GM23338 (cell line): Measurements from ENCODE around the gene ZCCHC18. TPM values are rescaled to one million over a fixed set of nuclear protein-coding genes. Genes with fewer than 3 reads are reported as not detected.

Source experiments
- ATAC-seq: fragments of 200-7000 bp; cut with Tn5 transposase; 3 replicates; pipeline ENCODE4 v1.9.1; 2020
- DNase-seq: peaks from one replicate; pipeline ENCODE4 v3.0.0-alpha.2; 2015; ENCODE audit warnings: low spot score
- H2AFZ ChIP-seq: fragments of 200-600 bp; sonication (generic); 2 replicates; pipeline ENCODE4 v1.8.0; 2016; ENCODE audit warnings: antibody characterized with exemption, mild to moderate bottlenecking, moderate library complexity
- H3F3A ChIP-seq: fragments of 200-600 bp; sonication (generic); replicated peaks from 2 replicates; pipeline ENCODE4 v1.8.0; 2017; ENCODE audit warnings: antibody characterized with exemption, mixed run types, low read depth
- H3K27ac ChIP-seq: fragments of 200-600 bp; sonication (generic); 2 replicates; pipeline ENCODE4 v1.6.1; 2016; ENCODE audit warnings: low read depth
- H3K27me3 ChIP-seq: fragments of 200-600 bp; sonication (generic); 2 replicates; pipeline ENCODE4 v1.8.0; 2016; ENCODE audit warnings: mild to moderate bottlenecking, mixed run types, moderate library complexity; ENCODE audit not compliant: insufficient read depth
- H3K36me3 ChIP-seq: fragments of 200-600 bp; sonication (generic); 2 replicates; pipeline ENCODE4 v1.8.0; 2016; ENCODE audit warnings: mild to moderate bottlenecking; ENCODE audit not compliant: insufficient read depth
- H3K4me1 ChIP-seq: fragments of 200-600 bp; sonication (generic); 2 replicates; pipeline ENCODE4 v1.8.0; 2016; ENCODE audit warnings: mild to moderate bottlenecking, moderate library complexity; ENCODE audit not compliant: insufficient read depth
- H3K4me2 ChIP-seq: fragments of 200-600 bp; sonication (generic); 2 replicates; pipeline ENCODE4 v1.7.1; 2017; ENCODE audit warnings: mixed run types
- H3K4me3 ChIP-seq: fragments of 200-600 bp; sonication (generic); 2 replicates; pipeline ENCODE4 v1.6.1; 2016; ENCODE audit warnings: mixed run types
- H3K79me2 ChIP-seq: fragments of 200-600 bp; sonication (generic); replicated peaks from 2 replicates; pipeline ENCODE4 v1.8.0; 2017; ENCODE audit warnings: mild to moderate bottlenecking; ENCODE audit not compliant: insufficient read depth
- H3K9me2 ChIP-seq: fragments of 200-600 bp; sonication (generic); 2 replicates; pipeline ENCODE4 v1.8.0; 2017; ENCODE audit not compliant: insufficient read depth
- H4K20me1 ChIP-seq: fragments of 200-600 bp; sonication (generic); replicated peaks from 2 replicates; pipeline ENCODE4 v1.8.0; 2017; ENCODE audit warnings: mild to moderate bottlenecking; ENCODE audit not compliant: insufficient read depth
- H3K27ac Mint-ChIP-seq: 2 replicates; pipeline ENCODE4 v1.8.0; 2020; ENCODE audit warnings: inconsistent platforms, mild to moderate bottlenecking, moderate library complexity, mixed read lengths
- H3K27me3 Mint-ChIP-seq: 3 replicates; pipeline ENCODE4 v1.8.0; 2022; ENCODE audit warnings: low read depth, mild to moderate bottlenecking, moderate library complexity, mixed read lengths, inconsistent platforms; ENCODE audit not compliant: insufficient read depth, poor library complexity
- H3K36me3 Mint-ChIP-seq: 3 replicates; pipeline ENCODE4 v1.8.0; 2021; ENCODE audit warnings: low read depth, mild to moderate bottlenecking, inconsistent platforms, moderate library complexity, mixed read lengths
- H3K4me1 Mint-ChIP-seq: 3 replicates; pipeline ENCODE4 v1.8.0; 2020; ENCODE audit warnings: mild to moderate bottlenecking, inconsistent platforms, mixed read lengths
- H3K4me3 Mint-ChIP-seq: 3 replicates; pipeline ENCODE4 v1.8.0; 2021; ENCODE audit warnings: moderate library complexity, mild to moderate bottlenecking, inconsistent platforms, mixed read lengths
- H3K9me3 Mint-ChIP-seq: 3 replicates; pipeline ENCODE4 v1.8.0; 2020; ENCODE audit warnings: moderate library complexity, mild to moderate bottlenecking, inconsistent platforms, mixed read lengths
- CREB1 ChIP-seq: fragments of 250-450 bp; sonication (Bioruptor Pico); IDR thresholded peaks from 2 replicates; pipeline ENCODE4 v1.5.0; 2020; ENCODE audit warnings: low read depth, mild to moderate bottlenecking, moderate library complexity
- CTCF ChIP-seq, 2 experiments: fragments of 200-600 bp in 1 of 2; sonication (generic) in 1 of 2; conservative IDR thresholded peaks; 2 replicates each; pipeline versions ENCODE4 v1.5.1 to v1.6.1; 2016 to 2017; ENCODE audit warnings: antibody characterized with exemption in 2 of 2, low read depth in 2 of 2, mild to moderate bottlenecking in 2 of 2, moderate library complexity in 1 of 2
- ETS1 ChIP-seq: IDR thresholded peaks from 2 replicates; pipeline ENCODE4 v1.6.1; 2016; ENCODE audit warnings: antibody characterized with exemption
- EZH2 ChIP-seq: fragments of 200-600 bp; sonication (generic); IDR thresholded peaks from one replicate; pipeline ENCODE4 v1.8.0; 2017; ENCODE audit warnings: antibody characterized with exemption, mild to moderate bottlenecking, low read depth; ENCODE audit not compliant: unreplicated experiment
- EZH2phosphoT487 ChIP-seq: fragments of 200-600 bp; sonication (generic); IDR thresholded peaks from one replicate; pipeline ENCODE4 v1.8.1; 2018; ENCODE audit warnings: antibody characterized with exemption; ENCODE audit not compliant: unreplicated experiment
- JUNB ChIP-seq: IDR thresholded peaks from one replicate; pipeline ENCODE4 v1.6.1; 2016; ENCODE audit warnings: antibody characterized with exemption; ENCODE audit not compliant: unreplicated experiment
- NANOG ChIP-seq: IDR thresholded peaks from 2 replicates; pipeline ENCODE4 v1.6.1; 2016; ENCODE audit warnings: antibody characterized with exemption, borderline replicate concordance
- POLR2AphosphoS5 ChIP-seq: IDR thresholded peaks from 2 replicates; pipeline ENCODE4 v1.6.1; 2016; ENCODE audit warnings: antibody characterized with exemption, low read depth
- REST ChIP-seq: IDR thresholded peaks from one replicate; pipeline ENCODE4 v1.6.1; 2018; ENCODE audit warnings: antibody characterized with exemption; ENCODE audit not compliant: unreplicated experiment
- STAT1 ChIP-seq: IDR thresholded peaks from one replicate; pipeline ENCODE4 v1.6.1; 2016; ENCODE audit warnings: antibody characterized with exemption; ENCODE audit not compliant: unreplicated experiment
- ZNF114 ChIP-seq: fragments of 250-450 bp; sonication (Bioruptor Pico); IDR thresholded peaks from 2 replicates; pipeline ENCODE4 v1.5.0; 2020; ENCODE audit warnings: mild to moderate bottlenecking, moderate library complexity
- ZNF331 ChIP-seq: fragments of 250-450 bp; sonication (Bioruptor Pico); IDR thresholded peaks from 2 replicates; pipeline ENCODE4 v1.5.0; 2020; ENCODE audit warnings: low read depth, mild to moderate bottlenecking, moderate library complexity
- ZNF462 ChIP-seq: fragments of 250-450 bp; sonication (Bioruptor Pico); IDR thresholded peaks from 2 replicates; pipeline ENCODE4 v1.5.0; 2020; ENCODE audit warnings: mild to moderate bottlenecking, moderate library complexity
- polyA plus RNA-seq: library from polyadenylated mRNA; unstranded; fragments of >200 nt; fragmentation: Nextera tagmentation; extraction: Ambion mirVana; gene quantifications from 2 replicates; pipeline ENCODE4 v1.2.1, GENCODE V29; 2016
- total RNA-seq: library from RNA; depleted of rRNA; stranded (reverse); fragments of >200 nt; shearing (Covaris generic); gene quantifications from 2 replicates; pipeline ENCODE4 v1.2.3, GENCODE V29; 2014

Gene ZCCHC18
- total and polyA plus RNA-seq, 2 experiments from 2014 or later, result 4.4 to 4.9 TPM

- TF ChIP-seq CTCF (conservative IDR thresholded peaks at IDR 0.05; ENCODE audit: low read depth in 2 of 2), result no peak
- no peak for TF ChIP-seq JUNB
- TF ChIP-seq EZH2, result no peak
- no peak for TF ChIP-seq ZNF331 (CRISPR knock-in tag)
- no peak for TF ChIP-seq REST
- no peak for TF ChIP-seq ETS1
- no peak for TF ChIP-seq POLR2AphosphoS5
- no peak for TF ChIP-seq EZH2phosphoT487
- TF ChIP-seq STAT1, result no peak
- TF ChIP-seq ZNF114 (CRISPR knock-in tag), result no peak
- TF ChIP-seq NANOG, result no peak
- TF ChIP-seq CREB1, result no peak
Observed at GRCh38 chrX:104098919-104099318, 13.4 kb upstream of the ZCCHC18 start (continued).

- H3K79me2 ChIP-seq, result no peaks in the 10 kb centered on the region
- no peaks in the 10 kb centered on the region; the same call in 1 of the 2 replicates for H4K20me1 ChIP-seq
- no peaks in the 10 kb centered on the region for H3K4me1 ChIP-seq
- no peak for ATAC-seq
- H3K27ac Mint-ChIP-seq, result no peak overlapping the region
- no peak for DNase-seq
- no peak overlapping the region for H3K4me2 ChIP-seq
- H3K27me3 ChIP-seq, result no peaks in the 10 kb centered on the region
- H3K36me3 ChIP-seq, result no peaks in the 10 kb centered on the region
- H3K27me3 Mint-ChIP-seq, result no peaks in the 10 kb centered on the region
- H3K9me2 ChIP-seq, result no peaks in the 10 kb centered on the region
- H3K4me3 Mint-ChIP-seq, result no peak overlapping the region
- H3K36me3 Mint-ChIP-seq, result no peaks in the 10 kb centered on the region; the same call in 2 of the 3 replicates
- H2AFZ ChIP-seq, result no peak overlapping the region
- no peaks in the 10 kb centered on the region for H3F3A ChIP-seq
- no peaks in the 10 kb centered on the region for H3K9me3 Mint-ChIP-seq
- no peaks in the 10 kb centered on the region; the same call in 2 of the 3 replicates for H3K4me1 Mint-ChIP-seq
- no peak overlapping the region for H3K4me3 ChIP-seq
- H3K27ac ChIP-seq, result no peak overlapping the region
- TF ChIP-seq ZNF462, result no peak
Observed at GRCh38 chrX:104104676-104105075, 7.6 kb upstream of the ZCCHC18 start.
